Neuronal stem cell (in vitro differentiated cells): ENCODE measurements around the gene GABRG3.

ENCODE experiments used
- DNase-seq: peaks from one replicate; pipeline ENCODE4 v3.0.0-alpha.2; 2013; ENCODE audit warnings: low spot score
- H2AFZ ChIP-seq: one replicate; pipeline ENCODE4 v1.6.1; 2013; ENCODE audit warnings: mild to moderate bottlenecking, low read length, inconsistent platforms
- H2AK5ac ChIP-seq: 2 replicates; pipeline ENCODE4 v1.6.1; 2013; ENCODE audit warnings: low read depth, mild to moderate bottlenecking, inconsistent platforms, low read length, moderate library complexity, mixed read lengths
- H2BK120ac ChIP-seq: 2 replicates; pipeline ENCODE4 v1.6.1; 2013; ENCODE audit warnings: low read depth, mild to moderate bottlenecking, inconsistent platforms, low read length, moderate library complexity, mixed read lengths
- H2BK12ac ChIP-seq: one replicate; pipeline ENCODE4 v1.6.1; 2013; ENCODE audit warnings: low read length, inconsistent platforms
- H2BK15ac ChIP-seq: 2 replicates; pipeline ENCODE4 v1.6.1; 2013; ENCODE audit warnings: mild to moderate bottlenecking, low read length, inconsistent platforms, mixed read lengths
- H2BK5ac ChIP-seq: one replicate; pipeline ENCODE4 v1.6.1; 2013; ENCODE audit warnings: inconsistent platforms, mild to moderate bottlenecking, low read length, moderate library complexity
- H3K14ac ChIP-seq: one replicate; pipeline ENCODE4 v1.6.1; 2013; ENCODE audit warnings: low read length, inconsistent platforms
- H3K18ac ChIP-seq: 2 replicates; pipeline ENCODE4 v1.6.1; 2013; ENCODE audit warnings: low read length, inconsistent platforms
- H3K23ac ChIP-seq: 2 replicates; pipeline ENCODE4 v1.6.1; 2013; ENCODE audit warnings: low read depth, mild to moderate bottlenecking, mixed read lengths, low read length, inconsistent platforms; ENCODE audit not compliant: poor library complexity
- H3K27ac ChIP-seq: replicated peaks from 3 replicates; pipeline ENCODE4 v1.5.1; 2013; ENCODE audit warnings: low read length, inconsistent platforms
- H3K27me3 ChIP-seq, 3 experiments: 2 replicates each; pipeline ENCODE4 v1.6.1; 2013; ENCODE audit warnings: low read length in 3 of 3, mild to moderate bottlenecking in 2 of 3, inconsistent platforms in 1 of 3, low read depth in 1 of 3, mixed read lengths in 1 of 3, moderate library complexity in 1 of 3; ENCODE audit not compliant: control insufficient read depth in 3 of 3, insufficient read depth in 3 of 3
- H3K36me3 ChIP-seq, 2 donors: replicated peaks in 1 of 2; 2 replicates each; pipeline ENCODE4 v1.6.1; 2013; ENCODE audit warnings: low read length in 2 of 2; ENCODE audit not compliant: control insufficient read depth in 2 of 2, insufficient read depth in 2 of 2
- H3K4ac ChIP-seq: 2 replicates; pipeline ENCODE4 v1.6.1; 2013; ENCODE audit warnings: inconsistent platforms, mild to moderate bottlenecking, low read length, moderate library complexity
- H3K4me1 ChIP-seq, 2 donors: 1 replicate in 1 of 2; 2 replicates in 1 of 2; pipeline ENCODE4 v1.6.1; 2013; ENCODE audit warnings: low read length in 2 of 2, low read depth in 1 of 2; ENCODE audit not compliant: control insufficient read depth in 2 of 2, insufficient read depth in 1 of 2
- H3K4me2 ChIP-seq: one replicate; pipeline ENCODE4 v1.6.1; 2013; ENCODE audit warnings: mild to moderate bottlenecking, low read length, inconsistent platforms; ENCODE audit not compliant: insufficient read depth, poor library complexity, severe bottlenecking
- H3K4me3 ChIP-seq, 2 donors: 2 replicates each; pipeline ENCODE4 v1.5.1; 2013; ENCODE audit warnings: low read length in 2 of 2, mild to moderate bottlenecking in 2 of 2, inconsistent platforms in 1 of 2, moderate library complexity in 1 of 2
- H3K79me1 ChIP-seq: one replicate; pipeline ENCODE4 v1.6.1; 2013; ENCODE audit warnings: low read depth, mild to moderate bottlenecking, inconsistent platforms, low read length, moderate library complexity
- H3K9ac ChIP-seq: one replicate; pipeline ENCODE4 v1.6.1; 2013; ENCODE audit warnings: mild to moderate bottlenecking, low read depth, low read length, inconsistent platforms; ENCODE audit not compliant: poor library complexity
- H3K9me3 ChIP-seq, 2 donors: replicated peaks in 1 of 2; 2 replicates each; pipeline versions ENCODE3 to v1.6.1; 2013; ENCODE audit warnings: low read length in 2 of 2, mild to moderate bottlenecking in 2 of 2, inconsistent platforms in 1 of 2, low read depth in 1 of 2, mixed read lengths in 1 of 2, moderate library complexity in 1 of 2; ENCODE audit not compliant: control insufficient read depth in 2 of 2, insufficient read depth in 1 of 2
- H4K8ac ChIP-seq: one replicate; pipeline ENCODE4 v1.6.1; 2013; ENCODE audit warnings: low read depth, mild to moderate bottlenecking, inconsistent platforms, low read length, moderate library complexity
- H4K91ac ChIP-seq: one replicate; pipeline ENCODE4 v1.6.1; 2013; ENCODE audit warnings: low read length, low read depth, mild to moderate bottlenecking, inconsistent platforms; ENCODE audit not compliant: poor library complexity
- WGBS, 2 donors: extraction: QIAGEN DNeasy Blood & Tissue Kit; methylation state at CpG; one replicate each; pipeline ENCODE4 v1.1.7; 2013; ENCODE audit warnings: missing lambda C conversion rate in 2 of 2, mixed read lengths in 1 of 2; ENCODE audit not compliant: insufficient read length in 2 of 2, insufficient replicate concordance in 1 of 2; ENCODE audit errors: extremely low coverage in 2 of 2; 5-methylcytosine and 5-hydroxymethylcytosine counted together

The GABRG3 gene

DNA sequence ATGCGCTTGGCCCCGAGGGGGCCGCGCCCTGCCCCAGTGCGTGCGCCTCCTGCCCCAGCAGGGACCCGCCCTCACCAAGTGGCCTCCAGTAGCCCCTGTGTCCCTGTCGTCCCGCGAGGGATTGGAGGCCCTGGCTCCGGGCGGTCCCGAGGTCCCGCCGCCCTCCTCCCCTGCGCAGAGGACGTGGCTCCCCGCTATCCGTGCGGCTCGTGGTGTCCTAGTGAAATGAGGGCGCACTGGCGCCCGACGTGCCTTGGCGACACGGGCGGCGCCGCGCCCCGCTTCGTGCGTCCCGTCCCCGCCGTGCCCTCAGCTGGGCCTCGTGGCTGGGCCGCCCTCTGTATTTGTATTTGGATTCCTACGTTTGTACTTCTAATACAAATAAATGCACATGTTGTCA lies 570.6 kb downstream of the GABRG3 start:
- WGBS, 2 donors: no CpG with 5 or more reads among the region's 40 CpGs
- no peaks in the 10 kb centered on the region for H3K36me3 ChIP-seq
- no peaks in the 10 kb centered on the region for H3K9me3 ChIP-seq
- H4K91ac ChIP-seq: no peak overlapping the region
- no peak overlapping the region for H2AK5ac ChIP-seq
- H4K8ac ChIP-seq: no peak overlapping the region
- H3K14ac ChIP-seq: no peak overlapping the region
- no peak overlapping the region for H3K23ac ChIP-seq
- H3K4me3 ChIP-seq: no peak overlapping the region
- H3K4me1 ChIP-seq: no peaks in the 10 kb centered on the region
- no peak overlapping the region for H2BK12ac ChIP-seq
- H3K18ac ChIP-seq: no peak overlapping the region
- DNase-seq: no peak
- no peak overlapping the region for H3K27ac ChIP-seq
- no peak overlapping the region for H3K4me2 ChIP-seq
- H2BK120ac ChIP-seq: no peak overlapping the region
- no peak overlapping the region for H3K4ac ChIP-seq
- H3K79me1 ChIP-seq: no peaks in the 10 kb centered on the region
- H2BK5ac ChIP-seq: no peak overlapping the region
- no peak overlapping the region for H2BK15ac ChIP-seq
- H3K9ac ChIP-seq: no peak overlapping the region
- H2AFZ ChIP-seq: no peak overlapping the region
- no peaks in the 10 kb centered on the region for H3K27me3 ChIP-seq

DNA sequence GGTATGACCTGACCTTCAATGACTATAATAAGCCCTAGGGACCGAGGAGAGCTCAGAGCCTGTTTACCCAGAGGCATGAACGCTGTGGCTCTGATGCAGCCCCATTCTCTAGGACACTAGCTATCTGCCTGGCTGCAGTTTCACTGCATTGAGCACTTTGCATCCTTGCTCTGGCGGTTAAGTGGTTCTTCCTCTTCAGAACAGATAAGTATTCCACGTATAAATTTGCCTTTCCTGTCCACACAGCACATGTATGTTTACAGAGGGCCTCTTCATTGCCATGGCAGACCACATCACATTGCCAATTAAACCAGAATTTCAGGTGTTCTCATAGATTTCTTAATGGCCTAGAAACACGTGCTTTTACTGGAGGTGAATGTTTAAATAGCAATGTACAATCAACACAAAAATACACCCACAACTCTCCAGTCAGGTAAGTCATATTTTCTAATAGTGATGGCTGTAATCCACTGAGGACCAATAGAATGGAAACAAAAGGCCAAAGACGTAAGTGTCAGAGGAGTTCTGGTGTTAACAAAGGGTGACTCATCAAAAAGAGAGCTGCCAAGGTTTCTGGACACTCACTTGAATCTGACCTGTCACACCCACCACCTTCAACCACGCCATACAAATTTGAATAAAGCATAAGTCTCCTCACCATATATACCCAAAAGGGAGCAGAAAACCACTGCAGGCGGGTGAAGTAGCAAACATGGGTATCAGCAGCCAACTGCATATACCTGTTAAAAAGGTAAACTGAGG lies 574.7 kb downstream of the GABRG3 start:
- no peak overlapping the region for H3K9ac ChIP-seq
- no peak overlapping the region for H2BK5ac ChIP-seq
- no peak overlapping the region for H3K18ac ChIP-seq
- H3K4me2 ChIP-seq: no peak overlapping the region
- H3K27ac ChIP-seq: no peak overlapping the region
- DNase-seq: no peak
- no peak overlapping the region for H2AFZ ChIP-seq
- no peak overlapping the region for H4K91ac ChIP-seq
- no peak overlapping the region for H3K4me3 ChIP-seq
- WGBS, 2 donors: no CpG with 5 or more reads among the region's 8 CpGs
- no peak overlapping the region for H3K4ac ChIP-seq
- H2AK5ac ChIP-seq: no peak overlapping the region
- H3K23ac ChIP-seq: no peak overlapping the region
- peaks cover 0 to 1% of the 10 kb centered on the region in 2 donors for H3K4me1 ChIP-seq
- no peak overlapping the region for H2BK12ac ChIP-seq
- H3K79me1 ChIP-seq: no peaks in the 10 kb centered on the region
- H3K9me3 ChIP-seq: no peaks in the 10 kb centered on the region
- H3K27me3 ChIP-seq: no peaks in the 10 kb centered on the region
- no peak overlapping the region for H3K14ac ChIP-seq
- H2BK15ac ChIP-seq: no peak overlapping the region
- no peak overlapping the region for H2BK120ac ChIP-seq
- no peak overlapping the region for H4K8ac ChIP-seq
- H3K36me3 ChIP-seq: no peaks in the 10 kb centered on the region

DNA sequence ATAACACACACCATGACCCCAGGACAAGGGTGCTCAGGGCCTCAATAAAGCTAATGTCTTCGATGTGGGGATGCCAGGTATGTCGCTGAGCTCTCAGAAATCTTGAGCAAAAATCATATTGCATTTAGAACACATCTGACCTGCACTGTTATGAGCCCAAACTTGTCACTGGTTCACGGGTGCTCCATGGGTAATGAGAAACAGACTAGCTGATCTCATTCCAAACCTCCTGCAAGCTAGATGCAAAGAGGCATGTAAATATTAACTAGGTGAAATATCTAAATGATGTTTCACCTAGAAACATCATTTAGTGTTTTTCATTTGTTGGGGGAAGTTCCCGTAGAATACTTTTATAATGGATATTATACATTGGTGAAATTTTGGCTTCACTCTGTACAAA lies 578.8 kb downstream of the GABRG3 start:
- WGBS, 2 donors: no CpG with 5 or more reads among the region's 4 CpGs
- Histone ChIP-seq H2BK15ac (no peak overlapping the region), H2AFZ (no peak overlapping the region), H3K9ac (no peak overlapping the region), H3K9me3 (no peaks in the 10 kb centered on the region), H3K23ac (no peak overlapping the region), H2BK120ac (no peak overlapping the region), H3K4me2 (no peak overlapping the region), H3K4me1 (peaks cover 0 to 1% of the 10 kb centered on the region in 2 donors), H3K4me3 (no peak overlapping the region), H3K14ac (no peak overlapping the region), H2AK5ac (no peak overlapping the region), H3K27me3 (no peaks in the 10 kb centered on the region), H2BK5ac (no peak overlapping the region), H3K36me3 (no peaks in the 10 kb centered on the region), H4K8ac (no peak overlapping the region), H2BK12ac (no peak overlapping the region), H4K91ac (no peak overlapping the region), H3K4ac (no peak overlapping the region), H3K27ac (no peak overlapping the region), H3K79me1 (no peaks in the 10 kb centered on the region), H3K18ac (no peak overlapping the region)
- no peak for DNase-seq

DNA sequence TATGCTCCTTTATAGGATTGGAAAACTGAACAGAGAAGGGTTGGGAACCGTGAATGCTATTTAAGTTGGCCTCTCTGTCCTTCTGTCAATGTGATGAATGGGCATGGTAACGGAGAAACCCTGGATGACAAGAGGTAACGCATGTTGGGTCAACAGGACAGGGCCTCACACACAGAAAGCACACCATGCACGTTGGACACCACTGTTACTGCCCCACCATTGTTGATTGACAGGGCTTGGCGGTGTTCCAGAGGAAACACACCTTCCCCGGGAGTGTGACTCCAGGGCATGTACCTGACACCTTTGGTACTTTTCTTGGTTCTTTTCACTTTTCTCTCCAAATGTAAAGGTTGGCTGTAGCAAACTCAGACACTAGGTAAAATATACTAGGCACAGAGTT lies 579.7 kb downstream of the GABRG3 start:
- no CpG with 5 or more reads among the region's 6 CpGs for WGBS, 2 donors
- no peak overlapping the region for H2AK5ac ChIP-seq
- no peak overlapping the region for H4K91ac ChIP-seq
- H3K27ac ChIP-seq: no peak overlapping the region
- no peak overlapping the region for H3K18ac ChIP-seq
- peak overlapping the region; percentile 46 for H3K23ac ChIP-seq
- no peaks in the 10 kb centered on the region for H3K79me1 ChIP-seq
- no peak overlapping the region for H3K14ac ChIP-seq
- no peak overlapping the region for H3K4ac ChIP-seq
- no peak overlapping the region for H2BK12ac ChIP-seq
- no peak for DNase-seq
- no peak overlapping the region for H3K4me3 ChIP-seq
- H2AFZ ChIP-seq: no peak overlapping the region
- no peaks in the 10 kb centered on the region for H3K27me3 ChIP-seq
- no peak overlapping the region for H2BK15ac ChIP-seq
- H3K9me3 ChIP-seq: no peaks in the 10 kb centered on the region
- peak overlapping the region; percentile 25 for H4K8ac ChIP-seq
- H2BK120ac ChIP-seq: no peak overlapping the region
- H2BK5ac ChIP-seq: no peak overlapping the region
- no peak overlapping the region for H3K4me2 ChIP-seq
- H3K4me1 ChIP-seq: peaks cover 0 to 1% of the 10 kb centered on the region in 2 donors
- no peaks in the 10 kb centered on the region for H3K36me3 ChIP-seq
- no peak overlapping the region for H3K9ac ChIP-seq
